Prostate gland (tissue), 2 donors: ENCODE results near the gene REEP3. TPM values are rescaled to one million over a fixed set of nuclear protein-coding genes. Genes with fewer than 3 reads are reported as not detected.

Experiments
- DNase-seq: peaks from one replicate; pipeline ENCODE4 v3.0.0-alpha.2; 2019; ENCODE audit warnings: low spot score
- H3K27ac ChIP-seq, 2 donors: fragments of 200-600 bp; sonication (generic); 2 replicates each; pipeline ENCODE4 v1.5.1; 2017 to 2019
- H3K27me3 ChIP-seq: fragments of 200-600 bp; sonication (generic); replicated peaks from 2 replicates; pipeline ENCODE4 v1.5.1; 2019; ENCODE audit not compliant: insufficient read depth
- H3K36me3 ChIP-seq, 2 donors: fragments of 200-600 bp; sonication (generic); 1 replicate in 1 of 2; 2 replicates in 1 of 2; pipeline versions ENCODE4 v1.5.1 to v1.8.1; 2017 to 2019
- H3K4me1 ChIP-seq: fragments of 200-600 bp; sonication (generic); replicated peaks from 2 replicates; pipeline ENCODE4 v1.5.1; 2019
- H3K4me3 ChIP-seq, 2 donors: fragments of 200-600 bp; sonication (generic); 2 replicates each; pipeline ENCODE4 v1.5.1; 2017 to 2019
- H3K9me3 ChIP-seq: fragments of 200-600 bp; sonication (generic); 2 replicates; pipeline ENCODE4 v1.5.1; 2017
- POLR2A ChIP-seq: fragments of 450-650 bp; IDR thresholded peaks from one replicate; pipeline ENCODE4 v1.6.1; 2016; ENCODE audit warnings: antibody characterized with exemption, mild to moderate bottlenecking
- POLR2AphosphoS5 ChIP-seq: sonication (generic); formaldehyde crosslinking; IDR thresholded peaks from one replicate; pipeline ENCODE4 v1.6.1; 2017; ENCODE audit warnings: antibody characterized with exemption
- WGBS: methylation state at CpG from one replicate; pipeline ENCODE4 v1.1.5; 2018; 5-methylcytosine and 5-hydroxymethylcytosine counted together
- intact Hi-C: fragments of 100-400 bp; cut with DNase I; formaldehyde crosslinking; loops from one replicate; pipeline ENCODE4 v1.14.2; 2022
- total RNA-seq, 2 donors: library from RNA; depleted of rRNA; stranded (reverse); fragments of >200 nt; gene quantifications; one replicate each; pipeline ENCODE4 v1.1.0, GENCODE V29; 2016
- TF ChIP-seq, protein P1 (sequence below), 4 experiments: fragments of 200-600 bp in 2 of 4; fragments of 450-650 bp in 2 of 4; sonication (generic) in 2 of 4; IDR thresholded peaks; 1 replicate in 3 of 4; 2 replicates in 1 of 4; pipeline ENCODE4 v1.5.1; 2016 to 2019; ENCODE audit warnings: antibody characterized with exemption in 4 of 4, mild to moderate bottlenecking in 2 of 4, moderate library complexity in 2 of 4

REEP3 gene
- total RNA-seq, 2 donors from 2014 or later = 32.0 to 52.4 TPM

DNA sequence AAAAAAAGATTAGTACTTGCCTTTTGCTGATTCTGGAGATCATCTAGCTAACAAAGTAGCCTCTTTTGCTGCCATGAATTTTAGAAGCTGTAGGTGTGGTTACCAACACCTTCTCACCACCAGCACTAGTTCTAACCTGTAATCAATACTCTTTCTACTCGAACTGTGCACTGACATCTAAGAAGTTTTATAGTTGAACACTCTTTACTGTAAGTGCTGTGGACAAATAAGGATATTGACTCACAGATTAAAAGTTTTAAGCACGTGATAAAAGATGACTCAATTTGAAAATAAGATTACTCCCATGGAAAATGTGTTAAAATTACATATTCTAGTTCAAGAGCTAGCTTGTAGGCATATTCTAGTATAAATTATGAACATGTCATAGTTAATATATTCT lies 89.9 kb downstream of the REEP3 start:
- Histone ChIP-seq H3K27me3 (no peaks in the 10 kb centered on the region), H3K4me1 (no peaks in the 10 kb centered on the region), H3K36me3 (no peaks in the 10 kb centered on the region), H3K27ac (no peak overlapping the region), H3K4me3 (no peak overlapping the region), H3K9me3 (no peaks in the 10 kb centered on the region)
- WGBS = 28% methylated on average over 2 of the region's 2 CpGs
- DNase-seq = no peak
- intact Hi-C loops = no loop called here
- TF ChIP-seq, protein P1, sequence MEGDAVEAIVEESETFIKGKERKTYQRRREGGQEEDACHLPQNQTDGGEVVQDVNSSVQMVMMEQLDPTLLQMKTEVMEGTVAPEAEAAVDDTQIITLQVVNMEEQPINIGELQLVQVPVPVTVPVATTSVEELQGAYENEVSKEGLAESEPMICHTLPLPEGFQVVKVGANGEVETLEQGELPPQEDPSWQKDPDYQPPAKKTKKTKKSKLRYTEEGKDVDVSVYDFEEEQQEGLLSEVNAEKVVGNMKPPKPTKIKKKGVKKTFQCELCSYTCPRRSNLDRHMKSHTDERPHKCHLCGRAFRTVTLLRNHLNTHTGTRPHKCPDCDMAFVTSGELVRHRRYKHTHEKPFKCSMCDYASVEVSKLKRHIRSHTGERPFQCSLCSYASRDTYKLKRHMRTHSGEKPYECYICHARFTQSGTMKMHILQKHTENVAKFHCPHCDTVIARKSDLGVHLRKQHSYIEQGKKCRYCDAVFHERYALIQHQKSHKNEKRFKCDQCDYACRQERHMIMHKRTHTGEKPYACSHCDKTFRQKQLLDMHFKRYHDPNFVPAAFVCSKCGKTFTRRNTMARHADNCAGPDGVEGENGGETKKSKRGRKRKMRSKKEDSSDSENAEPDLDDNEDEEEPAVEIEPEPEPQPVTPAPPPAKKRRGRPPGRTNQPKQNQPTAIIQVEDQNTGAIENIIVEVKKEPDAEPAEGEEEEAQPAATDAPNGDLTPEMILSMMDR (IDR thresholded peaks at IDR 0.05) = no peak
- TF ChIP-seq POLR2AphosphoS5 = no peak
- no peak for TF ChIP-seq POLR2A

DNA sequence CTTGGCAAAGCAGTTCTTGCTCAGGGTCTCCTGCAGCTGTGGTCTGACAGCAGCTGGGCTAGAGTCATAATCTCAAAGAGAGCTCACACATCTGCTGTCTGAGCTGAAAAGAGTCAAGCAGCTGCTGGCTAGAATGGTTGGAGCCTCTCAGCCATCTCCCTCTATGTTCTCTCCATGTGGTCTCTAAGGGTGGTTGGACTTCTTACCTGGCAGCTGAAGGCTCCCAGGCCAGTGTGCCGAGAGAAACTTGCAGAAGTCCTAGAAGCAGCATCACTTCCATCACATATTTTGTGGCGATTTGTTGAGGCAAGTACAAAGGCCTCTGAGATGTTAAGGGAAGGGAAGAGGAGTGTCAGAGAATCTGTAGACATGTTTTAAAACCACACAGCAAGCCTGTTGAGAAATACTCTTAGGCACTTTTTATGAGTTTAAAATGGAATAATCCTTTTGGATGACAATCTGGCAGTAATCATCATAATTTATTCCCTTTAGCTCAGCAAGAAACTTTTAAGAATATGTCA lies 93.2 kb downstream of the REEP3 start:
- no peak for DNase-seq
- TF ChIP-seq POLR2AphosphoS5 (no peak), POLR2A (no peak)
- TF ChIP-seq, protein P1 (IDR thresholded peaks at IDR 0.05) = no peak
- intact Hi-C loops = no loop called here
- Histone ChIP-seq H3K27me3 (no peaks in the 10 kb centered on the region), H3K4me3 (no peak overlapping the region), H3K9me3 (no peaks in the 10 kb centered on the region), H3K36me3 (no peaks in the 10 kb centered on the region), H3K27ac (no peak overlapping the region), H3K4me1 (no peaks in the 10 kb centered on the region)
- 41% methylated on average over 2 of the region's 2 CpGs for WGBS

DNA sequence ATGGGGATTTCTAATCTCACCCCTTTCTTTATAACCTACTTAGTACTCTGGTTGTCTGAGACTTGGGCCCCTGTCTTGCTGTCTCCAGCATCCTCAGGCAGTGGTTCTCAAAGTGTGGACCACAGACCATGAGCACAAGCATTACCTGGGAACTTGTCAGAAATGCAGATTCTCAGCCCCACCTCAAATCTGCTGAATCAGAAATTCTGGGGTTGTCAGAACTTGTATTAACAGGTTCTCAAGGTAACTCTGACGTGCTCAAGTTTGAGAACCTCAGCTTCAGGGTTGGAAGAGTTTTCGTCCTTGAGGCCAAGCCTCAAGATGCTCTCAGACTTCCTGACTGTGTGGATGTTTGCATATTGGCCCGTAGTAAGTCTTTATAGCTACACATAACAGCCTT lies 97.4 kb downstream of the REEP3 start:
- Histone ChIP-seq H3K36me3 (no peaks in the 10 kb centered on the region), H3K4me3 (no peak overlapping the region), H3K27me3 (no peaks in the 10 kb centered on the region), H3K27ac (no peak overlapping the region), H3K9me3 (no peaks in the 10 kb centered on the region), H3K4me1 (no peaks in the 10 kb centered on the region)
- WGBS = 97% methylated on average over 3 of the region's 3 CpGs
- DNase-seq = no peak
- TF ChIP-seq POLR2A = no peak
- TF ChIP-seq POLR2AphosphoS5 = no peak
- TF ChIP-seq, protein P1 (IDR thresholded peaks at IDR 0.05) = no peak
- intact Hi-C loops = no loop called here

DNA sequence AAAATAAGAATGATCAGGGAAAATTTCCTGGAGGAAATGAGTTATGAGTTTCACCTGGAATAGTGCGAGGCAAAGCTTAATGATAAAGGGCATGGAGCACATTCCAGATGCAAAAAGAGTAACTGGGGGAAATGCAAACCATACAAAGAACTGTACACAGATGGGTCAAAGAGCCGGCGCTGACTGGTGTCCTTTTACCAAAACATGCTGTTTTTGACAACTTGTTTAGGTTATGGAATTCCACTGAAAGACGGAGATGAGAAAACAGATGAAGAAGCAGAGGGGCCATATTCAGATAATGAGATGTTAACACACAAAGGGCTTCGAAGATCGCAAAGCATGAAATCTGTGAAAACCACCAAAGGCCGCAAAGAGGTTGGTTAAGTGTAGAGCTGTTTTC lies 98.2 kb downstream of the REEP3 start:
- no peak overlapping the region for H3K27ac ChIP-seq
- TF ChIP-seq POLR2AphosphoS5 (no peak), POLR2A (no peak)
- TF ChIP-seq, protein P1 (IDR thresholded peaks at IDR 0.05) = no peak
- no peaks in the 10 kb centered on the region for H3K36me3 ChIP-seq
- no peaks in the 10 kb centered on the region for H3K9me3 ChIP-seq
- WGBS = 96% methylated on average over 7 of the region's 7 CpGs
- H3K4me1 ChIP-seq = no peaks in the 10 kb centered on the region
- no peaks in the 10 kb centered on the region for H3K27me3 ChIP-seq
- no peak overlapping the region for H3K4me3 ChIP-seq
- DNase-seq = no peak
- intact Hi-C loops = no loop called here

DNA sequence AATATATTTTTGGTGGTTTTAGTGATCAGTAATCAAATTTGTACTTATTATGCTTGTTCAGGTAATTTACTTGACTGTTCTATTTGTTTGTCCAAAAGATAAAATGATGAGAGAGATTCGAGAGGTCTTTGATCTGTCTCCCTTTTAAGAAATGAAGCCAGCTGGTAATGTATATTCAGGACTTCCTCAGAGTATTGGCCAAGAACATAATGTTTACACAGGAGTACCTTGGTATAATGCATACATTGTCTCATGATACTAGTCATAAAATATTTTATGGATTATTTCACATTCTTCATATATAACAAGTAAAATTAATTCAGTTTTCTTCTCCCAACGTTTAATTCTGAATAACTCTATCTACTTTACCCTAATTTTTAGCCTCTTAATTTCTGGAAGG lies 100.9 kb downstream of the REEP3 start:
- Histone ChIP-seq H3K9me3 (no peaks in the 10 kb centered on the region), H3K27me3 (no peaks in the 10 kb centered on the region), H3K4me3 (no peak overlapping the region), H3K36me3 (no peaks in the 10 kb centered on the region), H3K27ac (no peak overlapping the region), H3K4me1 (no peaks in the 10 kb centered on the region)
- no peak for DNase-seq
- intact Hi-C loops = loop anchor here (10.0 kb wide), 1 partner anchor 47 kb away; no protein-coding TSS in a partner anchor
- TF ChIP-seq, protein P1 (IDR thresholded peaks at IDR 0.05) = no peak
- 43% methylated on average over 2 of the region's 2 CpGs for WGBS
